GM12878 (cell line): ENCODE measurements around the gene FAM20B.

Source experiments
- CEBPB ChIP-seq, 2 experiments: fragments of 150-350 bp in 1 of 2; IDR thresholded peaks; 2 replicates each; pipeline ENCODE4 v1.6.1; 2012 to 2014; ENCODE audit warnings: low read depth in 2 of 2, low read length in 2 of 2, borderline replicate concordance in 1 of 2, inconsistent platforms in 1 of 2
- E2F8 ChIP-seq: fragments of 450-650 bp; IDR thresholded peaks from 2 replicates; pipeline ENCODE4 v1.6.1; 2018; ENCODE audit warnings: mild to moderate bottlenecking, low read depth, moderate library complexity; ENCODE audit not compliant: partially characterized antibody
- EZH2 ChIP-seq: IDR thresholded peaks from 2 replicates; pipeline ENCODE4 v1.6.1; 2012; ENCODE audit warnings: low read depth, mild to moderate bottlenecking, control low read depth, inconsistent platforms, low read length, borderline replicate concordance; ENCODE audit not compliant: control insufficient read depth
- HDGF ChIP-seq: fragments of 450-650 bp; IDR thresholded peaks from 2 replicates; pipeline ENCODE4 v1.6.1; 2016; ENCODE audit warnings: antibody characterized with exemption
- MXI1 ChIP-seq: fragments of 150-350 bp; IDR thresholded peaks from 2 replicates; pipeline ENCODE4 v1.6.1; 2011; ENCODE audit warnings: low read depth, mild to moderate bottlenecking, inconsistent platforms, low read length, improper control_type of control experiment
- MYC ChIP-seq: IDR thresholded peaks from 2 replicates; pipeline ENCODE4 v1.6.1; 2011; ENCODE audit warnings: mild to moderate bottlenecking, low read length, moderate library complexity, inconsistent platforms; ENCODE audit not compliant: insufficient read depth, insufficient replicate concordance, insufficient read length, severe bottlenecking
- NBN ChIP-seq: fragments of 450-650 bp; IDR thresholded peaks from 2 replicates; pipeline ENCODE4 v1.6.1; 2016
- POLR2A ChIP-seq: IDR thresholded peaks from 2 replicates; pipeline ENCODE4 v1.6.1; 2011; ENCODE audit warnings: low read depth, mild to moderate bottlenecking, low read length
- POLR2AphosphoS5 ChIP-seq: IDR thresholded peaks from 2 replicates; pipeline ENCODE4 v1.6.1; 2011; ENCODE audit warnings: mild to moderate bottlenecking, low read length, inconsistent platforms
- REST ChIP-seq: IDR thresholded peaks from 2 replicates; pipeline ENCODE4 v1.6.1; 2012; ENCODE audit warnings: mild to moderate bottlenecking, low read depth, low read length
- RUNX3 ChIP-seq: IDR thresholded peaks from 2 replicates; pipeline ENCODE4 v1.6.1; 2012; ENCODE audit warnings: low read length, inconsistent platforms
- TBL1XR1 ChIP-seq: IDR thresholded peaks from 2 replicates; pipeline ENCODE4 v1.6.1; 2012; ENCODE audit warnings: low read depth, low read length, improper control_type of control experiment

- TF ChIP-seq HDGF, result no peak
- TF ChIP-seq E2F8, result no peak
- no peak for TF ChIP-seq MXI1
- TF ChIP-seq RUNX3, result no peak
- no peak for TF ChIP-seq TBL1XR1
- TF ChIP-seq POLR2A, result no peak
- no peak for TF ChIP-seq NBN
- no peak for TF ChIP-seq REST
- TF ChIP-seq EZH2, result no peak
- no peak for TF ChIP-seq MYC
- no peak for TF ChIP-seq CEBPB (IDR thresholded peaks at IDR 0.05; ENCODE audit: borderline replicate concordance in 1 of 2, low read depth in 2 of 2, low read length in 2 of 2)
- TF ChIP-seq POLR2AphosphoS5, result no peak
These were observed 18.5 kb upstream of the FAM20B start for GRCh38 chr1:179007233-179007632.
